ENCODE data around the gene SOX14.

DNA sequence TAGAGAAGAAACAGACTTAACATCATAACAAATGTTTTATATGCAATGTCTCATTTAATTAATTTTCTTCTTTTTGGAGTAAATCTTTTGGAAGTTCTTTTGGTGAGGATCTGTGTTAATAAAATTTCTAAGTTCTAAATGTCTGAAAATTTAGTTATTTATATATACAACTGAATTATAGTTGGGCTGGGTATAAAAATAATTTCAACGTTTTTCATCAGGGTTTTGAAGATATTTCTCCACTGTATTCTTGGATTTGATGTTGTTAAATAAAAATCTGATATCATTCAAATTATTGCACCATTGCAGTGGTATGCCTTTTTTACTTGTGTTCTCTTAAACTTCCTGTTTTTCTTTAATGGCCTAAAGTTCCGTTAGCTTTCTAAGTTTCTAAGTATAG is 26.9 kb upstream of the SOX14 start:
- no peak for TF ChIP-seq POLR2A (IDR thresholded peaks at IDR 0.05; ENCODE audit: low read depth, low read length)
- TF ChIP-seq, protein P1, sequence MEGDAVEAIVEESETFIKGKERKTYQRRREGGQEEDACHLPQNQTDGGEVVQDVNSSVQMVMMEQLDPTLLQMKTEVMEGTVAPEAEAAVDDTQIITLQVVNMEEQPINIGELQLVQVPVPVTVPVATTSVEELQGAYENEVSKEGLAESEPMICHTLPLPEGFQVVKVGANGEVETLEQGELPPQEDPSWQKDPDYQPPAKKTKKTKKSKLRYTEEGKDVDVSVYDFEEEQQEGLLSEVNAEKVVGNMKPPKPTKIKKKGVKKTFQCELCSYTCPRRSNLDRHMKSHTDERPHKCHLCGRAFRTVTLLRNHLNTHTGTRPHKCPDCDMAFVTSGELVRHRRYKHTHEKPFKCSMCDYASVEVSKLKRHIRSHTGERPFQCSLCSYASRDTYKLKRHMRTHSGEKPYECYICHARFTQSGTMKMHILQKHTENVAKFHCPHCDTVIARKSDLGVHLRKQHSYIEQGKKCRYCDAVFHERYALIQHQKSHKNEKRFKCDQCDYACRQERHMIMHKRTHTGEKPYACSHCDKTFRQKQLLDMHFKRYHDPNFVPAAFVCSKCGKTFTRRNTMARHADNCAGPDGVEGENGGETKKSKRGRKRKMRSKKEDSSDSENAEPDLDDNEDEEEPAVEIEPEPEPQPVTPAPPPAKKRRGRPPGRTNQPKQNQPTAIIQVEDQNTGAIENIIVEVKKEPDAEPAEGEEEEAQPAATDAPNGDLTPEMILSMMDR (conservative IDR thresholded peaks at IDR 0.05; ENCODE audit: low read depth, low read length): no peak
- no peak for TF ChIP-seq RFX5 (IDR thresholded peaks at IDR 0.05; ENCODE audit: low read depth, low read length)
- TF ChIP-seq, protein P2, sequence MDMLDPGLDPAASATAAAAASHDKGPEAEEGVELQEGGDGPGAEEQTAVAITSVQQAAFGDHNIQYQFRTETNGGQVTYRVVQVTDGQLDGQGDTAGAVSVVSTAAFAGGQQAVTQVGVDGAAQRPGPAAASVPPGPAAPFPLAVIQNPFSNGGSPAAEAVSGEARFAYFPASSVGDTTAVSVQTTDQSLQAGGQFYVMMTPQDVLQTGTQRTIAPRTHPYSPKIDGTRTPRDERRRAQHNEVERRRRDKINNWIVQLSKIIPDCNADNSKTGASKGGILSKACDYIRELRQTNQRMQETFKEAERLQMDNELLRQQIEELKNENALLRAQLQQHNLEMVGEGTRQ (IDR thresholded peaks at IDR 0.05; ENCODE audit: low read depth, low read length): no peak
- TF ChIP-seq SMC3 (IDR thresholded peaks at IDR 0.05; ENCODE audit: low read depth, low read length): no peak
- TF ChIP-seq CHD1 (IDR thresholded peaks at IDR 0.05; ENCODE audit: low read depth, low read length): no peak
- no peak for TF ChIP-seq MXI1 (IDR thresholded peaks at IDR 0.05; ENCODE audit: borderline replicate concordance, low read depth, low read length)
- TF ChIP-seq, protein P3, sequence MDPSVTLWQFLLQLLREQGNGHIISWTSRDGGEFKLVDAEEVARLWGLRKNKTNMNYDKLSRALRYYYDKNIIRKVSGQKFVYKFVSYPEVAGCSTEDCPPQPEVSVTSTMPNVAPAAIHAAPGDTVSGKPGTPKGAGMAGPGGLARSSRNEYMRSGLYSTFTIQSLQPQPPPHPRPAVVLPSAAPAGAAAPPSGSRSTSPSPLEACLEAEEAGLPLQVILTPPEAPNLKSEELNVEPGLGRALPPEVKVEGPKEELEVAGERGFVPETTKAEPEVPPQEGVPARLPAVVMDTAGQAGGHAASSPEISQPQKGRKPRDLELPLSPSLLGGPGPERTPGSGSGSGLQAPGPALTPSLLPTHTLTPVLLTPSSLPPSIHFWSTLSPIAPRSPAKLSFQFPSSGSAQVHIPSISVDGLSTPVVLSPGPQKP (IDR thresholded peaks at IDR 0.05; ENCODE audit: borderline replicate concordance, low read depth, low read length): no peak
- TF ChIP-seq MAZ (IDR thresholded peaks at IDR 0.05; ENCODE audit: borderline replicate concordance, low read depth, low read length): no peak

Measured in IMR-90 (cell line).